ENCODE measurements around the gene FBRS. TPM values are rescaled to one million over a fixed set of nuclear protein-coding genes. Genes with fewer than 3 reads are reported as not detected.

The FBRS gene
- 100 to 1,000 TPM in 1 of 6 donors, 10 to 100 TPM in 5; 38.0 to 150 (median 70.4) TPM for total RNA-seq

GRCh38 chr16:30657866-30658730 is at the start of gene FBRS:
TSS of gene FBRS (plus strand) at chr16:30658431. CDS start at chr16:30659519, 1,088 bp downstream.
- peak; percentile 100 for DNase-seq
- H3K9me3 ChIP-seq = no peaks in the 10 kb centered on the region
- H3K4me3 ChIP-seq = peak within 1 kb of the TSS; percentile 38 to 98 (median 95)
- WGBS, 2 donors = 0% methylated on average over 9 to 85 of the region's 86 CpGs
- peaks cover 33 to 59% (median 50%) of the 10 kb centered on the region in 4 donors for H3K36me3 ChIP-seq
- TF ChIP-seq CTCF (IDR thresholded peaks at IDR 0.05) (peak; percentile 77 to 98 (median 95)), POLR2AphosphoS5 (IDR thresholded peaks at IDR 0.05) (peak; percentile 82 to 97), POLR2A (IDR thresholded peaks at IDR 0.05) (peak; percentile 72 to 93 (median 84)), EP300 (IDR thresholded peaks at IDR 0.05) (peak in 1 of 4 donors; percentile 62)
- peak; percentile 93 to 97 for ATAC-seq (ENCODE audit: low FRiP score in 2 of 2)
- H3K27me3 ChIP-seq = no peaks in the 10 kb centered on the region
- peak within 1 kb of the TSS; percentile 97 to 100 (median 98) for H3K27ac ChIP-seq
- peaks cover 30 to 46% (median 35%) of the 10 kb centered on the region in 4 donors for H3K4me1 ChIP-seq

- H3K9me3 ChIP-seq = no peaks in the 10 kb centered on the region
- peak overlapping the region; percentile 47 to 90 (median 72) for H3K4me3 ChIP-seq
- H3K4me1 ChIP-seq = peaks cover 12 to 16% (median 15%) of the 10 kb centered on the region in 4 donors
- H3K27ac ChIP-seq = peak overlapping the region; percentile 91 to 98 (median 96)
- H3K27me3 ChIP-seq = no peaks in the 10 kb centered on the region
- TF ChIP-seq POLR2AphosphoS5 (IDR thresholded peaks at IDR 0.05) = no peak
- no peak for TF ChIP-seq POLR2A (IDR thresholded peaks at IDR 0.05)
- TF ChIP-seq EP300 (IDR thresholded peaks at IDR 0.05) = no peak
- TF ChIP-seq CTCF (IDR thresholded peaks at IDR 0.05) = peak in 2 of 6 experiments; percentile 2 to 19
- ATAC-seq (ENCODE audit: low FRiP score in 2 of 2) (peak; percentile 75 to 77), DNase-seq (peak in 1 of 2 donors; percentile 50)
- 22 to 26% methylated on average over 20 to 23 of the region's 40 CpGs for WGBS, 2 donors
- H3K36me3 ChIP-seq = peaks cover 2 to 27% (median 12%) of the 10 kb centered on the region in 4 donors
These were observed 49.0 kb upstream of the FBRS start for GRCh38 chr16:30609002-30609925.

GRCh38 chr16:30609926-30610839 is 48.0 kb upstream of the FBRS start, which contains the start of gene ZNF689:
TSS of gene ZNF689 (minus strand) at chr16:30610389. CDS start at chr16:30610041, 348 bp downstream.
- H3K4me1 ChIP-seq = peaks cover 12 to 16% (median 15%) of the 10 kb centered on the region in 4 donors
- DNase-seq (peak; percentile 85 to 92), ATAC-seq (ENCODE audit: low FRiP score in 2 of 2) (peak; percentile 96 to 98)
- H3K4me3 ChIP-seq = peak within 1 kb of the TSS; percentile 47 to 90 (median 72)
- H3K27me3 ChIP-seq = no peaks in the 10 kb centered on the region
- peak; percentile 56 to 66 for TF ChIP-seq POLR2AphosphoS5 (IDR thresholded peaks at IDR 0.05)
- peak in 3 of 6 experiments; percentile 2 to 12 (median 3) for TF ChIP-seq CTCF (IDR thresholded peaks at IDR 0.05)
- TF ChIP-seq EP300 (IDR thresholded peaks at IDR 0.05) = no peak
- TF ChIP-seq POLR2A (IDR thresholded peaks at IDR 0.05) = peak in 3 of 4 donors; percentile 46 to 73 (median 59)
- H3K27ac ChIP-seq = peak within 1 kb of the TSS; percentile 91 to 98 (median 96)
- peaks cover 0 to 18% (median 3%) of the 10 kb centered on the region in 4 donors for H3K36me3 ChIP-seq
- H3K9me3 ChIP-seq = no peaks in the 10 kb centered on the region
- WGBS, 2 donors = 1 to 2% methylated on average over 19 to 34 of the region's 63 CpGs
